Measurements from ENCODE around the gene RPTOR.
A peak's percentile ranks its signal among the peaks of the same experiment; 100 is the strongest.

The RPTOR gene

GRCh38 chr17:80671039-80671824, 126.6 kb downstream of the RPTOR start:
- DNase-seq = no peak

GRCh38 chr17:80671825-80672110, 127.1 kb downstream of the RPTOR start:
- no peak for DNase-seq

- no peak for DNase-seq
Observed at GRCh38 chr17:80673152-80673920, 128.7 kb downstream of the RPTOR start.

- DNase-seq = no peak
Observed at GRCh38 chr17:80675438-80676095, 130.9 kb downstream of the RPTOR start.

GRCh38 chr17:80676096-80676466, 131.4 kb downstream of the RPTOR start:
- no peak for DNase-seq

- no peak for DNase-seq
Observed at GRCh38 chr17:80676564-80676963, 131.9 kb downstream of the RPTOR start.

GRCh38 chr17:80677214-80677756, 132.6 kb downstream of the RPTOR start:
- DNase-seq = no peak

- DNase-seq = no peak
Observed at GRCh38 chr17:80679816-80680215, 135.2 kb downstream of the RPTOR start.

GRCh38 chr17:80681215-80681614, 136.6 kb downstream of the RPTOR start:
- no peak for DNase-seq

GRCh38 chr17:80682372-80682771, 137.7 kb downstream of the RPTOR start:
- DNase-seq = no peak

- no peak for DNase-seq
Observed at GRCh38 chr17:80683625-80684104, 139.0 kb downstream of the RPTOR start.

GRCh38 chr17:80687839-80688238, 143.2 kb downstream of the RPTOR start:
- DNase-seq = no peak

GRCh38 chr17:80689129-80689619, 144.5 kb downstream of the RPTOR start:
- no peak for DNase-seq

GRCh38 chr17:80691784-80692183, 147.1 kb downstream of the RPTOR start:
- no peak for DNase-seq

- DNase-seq = no peak
Observed at GRCh38 chr17:80692931-80693467, 148.4 kb downstream of the RPTOR start.

- DNase-seq = no peak
Observed at GRCh38 chr17:80693511-80693910, 148.9 kb downstream of the RPTOR start.

- peak; percentile 81 for DNase-seq
Observed at GRCh38 chr17:80694085-80694991, 149.7 kb downstream of the RPTOR start.

- no peak for DNase-seq
Observed at GRCh38 chr17:80694992-80695912, 150.6 kb downstream of the RPTOR start.

- peak; percentile 22 for DNase-seq
Observed at GRCh38 chr17:80695979-80696378, 151.3 kb downstream of the RPTOR start.

- no peak for DNase-seq
Observed at GRCh38 chr17:80696456-80696855, 151.8 kb downstream of the RPTOR start.

GRCh38 chr17:80696964-80697363, 152.3 kb downstream of the RPTOR start:
- no peak for DNase-seq

All from NCI-H1694 treated with DMSO at 0.1 percent for 48 hours (cell line).